DMS153 treated with DMSO at 0.1 percent for 48 hours (cell line): ENCODE results near the gene MSANTD7.
"Not testable (repeated sequence)": the region's sequence is repeated elsewhere in the genome, so short reads cannot be mapped to it uniquely, and the experiment has no call there.

ENCODE experiments used
- DNase-seq: peaks from one replicate; lab custom pipeline; 2025; ENCODE audit not compliant: unreplicated experiment; lab: John Stamatoyannopoulos, UW

Gene MSANTD7

DNA sequence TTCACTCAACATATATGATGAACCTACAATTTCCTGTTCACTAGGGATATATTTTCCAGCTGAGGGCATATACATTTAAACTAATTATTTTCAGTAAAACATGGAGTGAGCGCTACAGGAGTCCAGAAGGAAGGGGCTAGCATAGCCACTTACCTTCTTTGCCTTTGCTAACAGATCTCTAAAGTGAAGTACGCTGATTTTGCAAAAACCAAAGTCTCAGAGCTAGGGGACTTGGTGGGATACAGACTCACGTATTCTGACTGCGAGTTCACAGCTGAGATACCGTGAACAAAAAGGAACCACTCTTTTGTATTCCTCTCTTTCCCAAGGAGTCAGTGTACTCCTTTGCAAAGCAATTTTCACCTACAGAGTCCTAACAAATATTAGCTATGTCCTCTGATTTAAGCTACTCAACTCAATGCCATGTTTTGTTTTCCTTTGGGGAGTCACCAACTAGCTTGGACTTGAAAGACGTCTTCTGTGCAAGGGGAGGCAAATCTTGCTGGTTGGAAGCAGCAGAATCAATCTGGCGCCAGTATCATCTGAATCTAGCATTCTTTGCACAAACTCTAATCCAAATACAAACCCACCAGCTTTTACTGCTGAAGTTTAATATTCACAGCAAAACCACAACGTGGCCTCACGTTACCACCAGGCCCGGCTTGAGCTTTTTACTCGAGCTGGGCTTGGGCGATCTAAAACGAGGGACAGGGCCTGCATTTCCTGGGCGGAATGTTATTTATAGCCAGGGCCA lies 926 bp upstream of the MSANTD7 start:
- no peak for DNase-seq

DNA sequence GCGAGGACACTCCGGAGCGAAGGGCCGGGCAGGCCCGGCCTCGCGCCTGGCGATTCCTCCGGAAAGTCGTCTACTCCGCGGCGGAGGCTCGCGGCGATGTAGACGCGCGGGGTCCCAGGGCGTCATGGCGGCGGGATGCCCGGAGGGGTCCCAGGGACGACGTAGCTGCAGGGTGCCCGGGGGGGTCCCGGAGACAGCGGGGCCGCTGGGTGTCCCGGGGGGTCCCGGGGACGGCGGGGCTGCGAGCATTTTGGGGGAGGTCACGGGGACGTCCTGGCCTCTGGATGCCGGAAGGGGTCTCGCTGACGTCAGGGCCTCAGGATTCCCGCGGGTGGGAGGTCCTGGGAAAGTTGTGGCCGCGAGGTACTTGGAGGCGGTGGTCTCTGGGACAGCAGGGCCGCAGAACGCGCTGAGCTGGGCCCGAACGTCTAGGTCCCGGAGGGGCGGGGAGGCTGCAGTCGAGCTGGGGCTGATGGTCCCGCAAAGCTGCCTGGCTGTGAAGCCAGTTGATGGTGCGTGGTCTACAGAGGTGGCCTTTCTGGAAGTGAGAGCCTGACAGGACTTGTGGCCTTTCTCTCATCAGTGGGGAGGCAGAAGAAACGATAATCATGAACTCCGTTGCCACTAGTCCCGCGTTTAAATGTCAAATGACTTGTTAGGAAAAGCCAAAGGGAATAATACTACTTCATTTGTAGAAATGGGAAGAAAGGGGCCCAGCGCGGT lies 637 bp downstream of the MSANTD7 start:
- DNase-seq: no peak

DNA sequence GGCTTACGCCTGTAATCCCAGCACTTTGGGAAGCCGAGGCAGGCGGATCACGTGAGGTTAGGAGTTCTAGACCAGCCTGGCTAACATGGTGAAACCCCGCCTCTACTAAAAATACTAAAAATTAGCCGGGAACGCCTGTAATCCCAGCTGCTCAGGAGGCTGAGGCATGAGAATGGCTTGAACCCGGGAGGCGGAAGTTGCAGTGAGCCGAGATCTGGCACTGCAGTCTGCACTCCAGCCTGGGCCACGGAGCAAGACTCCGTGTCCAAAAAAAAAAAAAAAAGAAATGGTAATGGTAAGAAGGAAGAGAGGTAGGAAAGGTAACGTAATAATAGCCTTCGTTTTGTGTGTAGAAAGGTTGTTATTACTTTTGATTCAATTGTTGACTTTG lies 1.2 kb downstream of the MSANTD7 start:
- DNase-seq: no peak

DNA sequence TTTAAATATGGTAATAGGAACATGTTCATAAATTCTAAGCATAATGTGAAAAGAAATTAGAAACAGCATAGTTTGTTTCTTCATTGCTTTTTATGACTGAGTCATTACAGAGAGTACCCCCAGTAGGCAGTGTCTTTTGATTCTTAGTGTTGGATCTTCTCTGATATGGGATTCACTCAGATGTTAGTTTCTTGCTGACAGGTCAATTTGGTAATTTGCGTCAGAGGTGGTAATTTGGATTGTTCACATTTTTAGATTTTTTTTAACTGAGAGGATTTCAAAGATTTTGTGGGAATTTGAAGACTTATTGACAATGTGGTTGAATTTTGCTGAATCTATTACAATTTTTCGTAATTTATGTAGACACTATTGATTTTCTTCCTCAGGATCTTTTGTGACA lies 2.1 kb downstream of the MSANTD7 start:
- DNase-seq: no peak

DNA sequence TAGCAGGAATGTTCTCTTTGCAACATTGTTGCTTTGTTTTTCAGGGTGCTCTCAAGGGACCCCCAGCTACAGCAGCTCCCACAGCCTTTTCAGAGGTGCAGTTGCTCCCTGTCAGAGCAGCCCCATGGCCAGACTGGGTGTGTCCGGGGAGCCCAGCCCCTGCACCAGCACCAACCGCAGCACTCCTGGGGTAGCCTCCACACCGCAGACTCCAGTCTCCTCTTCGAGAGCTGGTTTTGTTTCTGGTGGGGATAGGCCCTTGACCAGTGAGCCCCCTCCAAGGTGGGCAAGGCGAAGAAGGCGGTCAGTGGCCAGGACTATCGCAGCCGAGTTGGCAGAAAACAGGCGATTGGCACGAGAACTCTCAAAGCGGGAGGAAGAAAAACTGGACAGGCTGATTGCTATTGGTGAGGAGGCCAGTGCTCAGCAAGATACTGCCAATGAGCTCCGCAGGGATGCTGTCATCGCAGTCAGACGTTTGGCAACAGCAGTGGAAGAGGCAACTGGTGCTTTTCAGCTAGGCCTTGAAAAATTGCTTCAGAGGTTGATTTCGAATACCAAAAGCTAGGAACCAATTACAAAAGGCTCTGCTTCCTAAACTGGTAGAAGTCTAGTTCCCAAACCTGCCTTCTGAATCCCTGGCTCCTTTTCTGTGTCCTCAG lies 5.4 kb downstream of the MSANTD7 start:
- no peak for DNase-seq

DNA sequence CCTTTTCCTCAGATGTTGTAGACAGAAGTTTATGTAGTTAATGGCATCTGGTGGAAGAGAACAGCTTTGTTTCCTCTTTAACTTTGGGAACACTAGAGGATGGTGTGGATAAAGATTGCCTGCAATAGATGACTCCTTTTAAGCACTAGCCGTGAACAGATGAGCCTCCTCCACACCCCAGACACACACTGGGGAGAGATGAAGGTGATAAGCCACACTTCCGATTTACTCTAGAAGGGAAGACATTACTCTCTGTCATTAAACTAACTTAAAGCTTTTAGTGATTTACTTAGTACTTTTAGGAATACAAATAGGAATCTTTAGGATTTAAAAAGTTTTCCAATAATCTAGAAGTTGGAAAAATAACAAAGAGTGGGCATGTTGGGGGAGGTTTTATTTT lies 6.8 kb downstream of the MSANTD7 start:
- no peak for DNase-seq

DNA sequence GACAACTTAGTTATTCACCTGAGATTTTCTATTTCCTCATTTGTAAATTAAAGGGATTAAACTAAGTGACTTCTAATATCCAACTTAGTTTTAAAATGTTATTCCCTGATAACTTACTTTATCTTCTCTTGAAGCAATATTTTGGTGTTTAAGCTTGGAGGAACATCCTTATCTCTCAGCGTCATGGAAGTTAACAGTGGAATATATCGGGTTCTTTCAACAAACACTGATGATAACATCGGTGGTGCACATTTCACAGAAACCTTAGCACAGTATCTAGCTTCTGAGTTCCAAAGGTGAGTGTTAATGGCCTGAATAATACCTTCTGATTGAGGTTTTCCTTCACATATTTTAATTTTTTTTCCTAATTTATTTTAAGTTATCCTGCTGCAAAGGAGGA lies 14.1 kb downstream of the MSANTD7 start:
- DNase-seq: no peak

DNA sequence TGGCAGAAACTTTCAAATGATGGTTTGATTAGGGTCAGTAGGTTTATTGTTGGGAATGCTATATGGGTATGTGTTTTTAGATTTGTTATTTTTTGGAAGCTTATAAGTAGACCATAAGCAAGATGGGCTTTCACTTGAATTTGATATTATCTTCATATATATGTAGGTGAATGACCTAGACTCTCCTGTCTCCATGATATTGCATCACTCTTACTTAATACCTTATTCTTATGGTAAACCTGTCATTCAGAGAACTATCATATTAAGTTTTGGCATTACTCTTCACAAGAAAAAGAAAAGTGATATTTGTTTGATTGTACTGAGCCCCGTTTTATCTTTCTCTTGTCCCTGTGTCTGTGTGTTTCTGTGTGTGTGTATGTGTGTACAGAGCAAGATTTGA lies 17.3 kb downstream of the MSANTD7 start:
- no peak for DNase-seq

DNA sequence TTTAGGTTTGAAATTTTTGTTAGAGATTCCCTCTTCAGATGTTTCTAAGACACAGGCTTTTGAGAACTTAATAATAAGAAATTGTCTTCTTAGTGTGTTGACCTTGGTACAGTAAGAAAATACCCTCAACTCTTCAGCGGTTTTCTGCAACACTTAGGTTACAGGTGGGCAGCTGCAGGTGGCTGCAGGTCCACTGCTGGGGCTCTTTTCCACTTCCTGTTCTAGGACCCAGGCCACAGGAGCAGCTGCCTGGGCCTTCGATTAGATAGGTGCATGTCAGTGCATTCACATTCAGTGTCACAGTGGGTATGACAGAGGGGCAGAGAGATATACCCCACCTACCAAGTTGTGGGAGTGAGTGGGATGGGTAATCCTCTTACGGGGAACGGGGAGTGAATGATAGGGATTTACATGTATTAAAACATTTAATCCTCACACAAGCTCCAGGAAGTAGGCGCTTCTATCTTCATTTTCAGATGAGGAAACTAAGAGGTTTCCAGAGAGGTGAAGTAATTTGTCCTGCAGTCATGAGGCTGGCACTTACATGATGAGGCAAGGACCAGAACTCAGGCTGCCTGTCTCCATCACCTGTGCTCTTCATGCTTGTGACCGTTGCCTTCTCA lies 20.3 kb downstream of the MSANTD7 start:
- no peak for DNase-seq

DNA sequence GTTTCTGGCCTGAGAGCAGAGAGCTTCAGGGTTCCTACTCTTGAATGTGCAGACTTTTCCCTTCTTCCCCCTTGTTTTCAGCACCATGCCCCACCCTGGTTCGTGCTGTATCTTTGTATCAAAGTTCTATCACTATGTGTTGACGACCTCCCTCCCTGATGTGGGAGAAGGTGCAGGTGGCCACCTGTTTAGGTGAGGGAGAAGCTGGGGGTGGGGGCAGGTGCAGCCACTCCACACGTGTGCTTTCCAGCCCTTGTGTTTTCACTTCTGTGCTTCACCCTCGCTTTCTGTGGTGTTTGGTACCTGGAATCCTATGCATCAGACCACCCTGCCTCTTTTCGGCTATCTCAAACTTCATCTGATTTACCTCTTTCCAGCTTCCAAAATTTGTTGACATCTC lies 20.9 kb downstream of the MSANTD7 start:
- DNase-seq: no peak

DNA sequence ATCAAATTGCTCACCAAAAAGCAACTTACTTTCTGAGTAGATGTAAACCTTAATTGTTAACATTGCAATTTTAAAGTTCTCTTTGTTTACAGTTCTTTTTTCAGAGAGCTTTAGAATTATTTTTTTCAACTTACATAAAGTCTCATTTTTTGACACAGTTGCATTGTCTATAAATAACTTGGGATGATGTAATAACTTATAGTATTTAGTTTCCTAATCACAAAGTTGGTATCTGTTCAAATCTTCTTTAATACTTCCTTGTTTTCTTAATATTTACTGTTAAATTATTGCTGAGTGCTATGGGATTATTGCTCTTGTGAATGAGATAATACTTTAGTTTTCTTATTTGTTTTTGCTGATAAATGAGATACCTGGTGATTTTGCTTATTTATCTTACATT lies 21.7 kb downstream of the MSANTD7 start:
- DNase-seq: no peak

DNA sequence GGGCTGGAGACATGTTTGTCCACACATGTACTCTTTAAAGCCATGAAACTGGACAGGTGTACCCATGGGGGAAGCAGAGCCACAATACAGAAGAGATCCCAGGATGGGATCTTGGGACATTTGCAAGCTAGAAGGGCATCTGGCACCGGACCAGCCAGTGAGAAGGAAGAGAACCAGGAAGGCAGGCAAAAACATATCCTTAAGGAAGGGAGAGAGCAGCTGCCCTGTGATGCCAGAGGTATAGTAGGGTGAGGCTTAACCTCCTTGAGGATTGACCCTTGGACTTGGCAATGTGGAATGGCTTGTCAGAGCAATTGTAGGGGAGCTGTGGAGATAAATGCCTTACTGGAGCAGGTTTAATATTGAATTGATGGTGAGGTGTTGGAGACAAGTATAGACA lies 22.7 kb downstream of the MSANTD7 start:
- DNase-seq: no peak

DNA sequence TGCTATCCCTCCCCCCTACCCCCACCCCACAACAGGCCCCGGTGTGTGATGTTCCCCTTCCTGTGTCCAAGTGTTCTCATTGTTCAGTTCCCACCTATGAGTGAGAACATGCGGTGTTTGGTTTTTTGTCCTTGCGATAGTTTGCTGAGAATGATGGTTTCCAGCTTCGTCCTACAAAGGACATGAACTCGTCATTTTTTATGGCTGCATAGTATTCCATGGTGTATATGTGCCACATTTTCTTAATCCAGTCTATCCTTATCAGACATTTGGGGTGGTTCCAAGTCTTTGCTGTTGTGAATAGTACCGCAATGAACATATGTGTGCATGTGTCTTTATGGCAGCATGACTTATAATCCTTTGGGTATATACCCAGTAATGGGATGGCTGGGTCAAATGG lies 26.4 kb downstream of the MSANTD7 start:
- not testable (repeated sequence) for DNase-seq

DNA sequence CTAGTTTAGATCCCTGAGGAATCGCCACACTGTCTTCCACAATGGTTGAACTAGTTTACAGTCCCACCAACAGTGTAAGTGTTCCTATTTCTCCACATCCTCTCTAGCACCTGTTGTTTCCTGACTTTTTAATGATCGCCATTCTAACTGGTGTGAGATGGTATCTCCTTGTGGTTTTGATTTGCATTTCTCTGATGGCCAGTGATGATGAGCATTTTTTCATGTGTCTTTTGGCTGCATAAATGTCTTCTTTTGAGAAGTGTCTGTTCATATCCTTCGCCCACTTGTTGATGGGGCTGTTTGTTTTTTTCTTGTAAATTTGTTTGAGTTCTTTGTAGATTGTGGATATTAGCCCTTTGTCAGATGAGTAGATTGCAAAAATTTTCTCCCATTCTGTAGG lies 26.8 kb downstream of the MSANTD7 start:
- DNase-seq: not testable (repeated sequence)

DNA sequence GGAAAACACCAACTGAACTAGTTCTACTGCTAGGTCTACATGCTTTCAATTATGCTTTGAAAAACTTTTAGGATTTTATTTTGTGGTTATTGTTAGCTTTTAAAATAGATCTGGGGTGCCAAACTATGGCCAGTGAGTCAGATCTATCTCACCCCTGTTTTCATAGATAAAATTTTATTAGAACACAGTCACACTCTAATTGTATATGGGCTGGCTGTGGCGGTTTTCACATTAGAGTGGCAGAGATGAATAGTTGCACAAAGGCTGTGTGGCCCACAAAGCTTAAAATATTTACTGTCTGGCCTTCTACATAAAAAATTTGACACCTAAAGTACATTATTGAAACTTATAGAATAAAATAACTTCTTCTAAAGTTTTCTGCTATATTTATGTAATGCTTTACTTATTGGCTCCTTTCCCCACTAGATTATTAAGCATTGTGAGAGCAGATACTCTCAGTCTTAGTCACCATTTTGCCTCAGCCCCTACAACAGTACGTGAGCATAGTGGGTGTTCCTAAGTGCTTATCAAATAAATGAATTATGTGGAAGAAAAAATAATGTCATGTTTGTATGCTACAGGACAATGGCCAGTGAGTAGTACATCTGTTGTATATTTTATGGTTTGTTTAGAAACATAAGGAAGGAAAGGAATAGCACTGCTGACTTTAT lies 35.1 kb downstream of the MSANTD7 start:
- no peak for DNase-seq

DNA sequence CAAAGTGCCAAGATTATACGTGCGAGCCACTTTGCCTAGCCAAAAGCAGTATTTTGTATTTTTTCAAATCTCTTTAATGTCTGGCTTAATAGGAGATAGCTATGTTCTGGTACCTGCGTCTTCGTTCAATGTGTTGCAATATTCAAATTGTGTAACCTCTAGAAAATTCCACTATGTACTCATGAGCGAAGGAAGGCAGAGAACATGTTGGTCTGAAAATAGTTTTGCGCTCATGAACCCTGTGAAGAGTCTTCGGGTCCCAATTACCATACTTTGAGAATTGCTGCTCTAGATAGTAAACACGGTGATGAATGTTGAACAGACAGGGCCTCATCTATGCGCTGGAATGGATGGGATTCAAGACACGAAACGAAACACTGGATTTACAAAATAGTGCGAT lies 37.8 kb downstream of the MSANTD7 start:
- no peak for DNase-seq

DNA sequence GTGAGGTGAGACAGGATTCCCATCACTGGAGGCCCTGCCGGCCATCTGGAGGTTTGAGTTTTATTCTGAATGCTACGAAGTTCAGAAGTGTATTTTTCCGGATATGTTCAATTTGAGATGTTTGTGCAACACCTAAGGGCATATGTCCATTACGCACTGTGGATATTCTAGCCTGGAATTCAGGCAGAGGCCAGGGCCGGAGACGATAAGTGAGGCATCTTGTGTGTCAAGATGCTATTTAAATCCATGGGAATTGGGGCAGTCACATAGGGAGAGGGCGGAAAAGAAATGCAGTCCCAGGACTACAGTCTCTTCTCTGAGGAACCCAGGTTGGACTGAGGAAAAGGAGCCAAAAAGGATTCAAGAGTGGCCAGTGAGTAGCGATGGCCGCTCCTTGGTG lies 38.7 kb downstream of the MSANTD7 start:
- no peak for DNase-seq

DNA sequence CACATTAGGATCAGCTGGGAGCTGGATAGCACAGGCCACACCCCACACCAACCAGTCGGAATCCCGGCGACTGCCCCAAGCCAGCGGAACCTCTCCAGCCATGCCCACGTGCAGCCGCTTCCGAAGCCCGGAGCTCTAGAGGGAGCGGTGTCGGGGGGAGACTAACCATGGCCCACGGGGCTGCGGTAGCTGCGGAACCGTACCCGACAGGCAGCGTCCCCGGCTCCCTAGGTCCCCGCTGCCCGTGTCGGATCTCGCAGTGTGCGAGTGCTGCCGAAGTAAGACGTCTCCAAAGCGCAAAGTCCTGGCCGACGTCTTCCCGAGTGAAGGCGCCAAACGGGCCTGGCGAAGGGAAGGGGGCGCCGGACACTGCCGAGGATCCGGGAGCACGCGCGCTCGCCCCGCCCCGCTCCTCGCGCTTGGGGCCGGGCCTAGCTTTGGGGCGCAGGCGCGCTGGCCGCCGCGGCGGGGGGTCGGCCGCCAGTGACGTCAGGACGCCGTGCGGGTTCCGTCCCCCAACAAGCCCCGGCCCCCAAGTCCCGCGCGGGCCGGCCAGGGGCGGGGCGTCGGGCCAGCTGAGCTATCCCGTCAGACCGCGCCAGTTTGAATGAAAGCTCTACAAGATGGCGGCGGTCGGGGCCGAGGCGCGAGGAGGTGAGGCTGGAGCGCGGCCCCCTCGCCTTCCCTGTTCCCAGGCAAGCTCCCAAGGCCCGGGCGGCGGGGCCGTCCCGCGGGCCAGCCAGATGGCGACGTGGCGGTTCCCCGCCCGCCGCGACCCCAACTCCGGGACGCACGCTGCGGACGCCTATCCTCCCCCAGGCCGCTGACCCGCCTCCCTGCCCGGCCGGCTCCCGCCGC lies 40.4 kb downstream of the MSANTD7 start, which contains the start of gene SUV39H2:
Gene SUV39H2, plus strand, starts transcription at position 601 of the 858 bp plus-strand sequence. Its CDS starts 23 bp downstream, at position 624.
- peak; percentile 32 for DNase-seq

DNA sequence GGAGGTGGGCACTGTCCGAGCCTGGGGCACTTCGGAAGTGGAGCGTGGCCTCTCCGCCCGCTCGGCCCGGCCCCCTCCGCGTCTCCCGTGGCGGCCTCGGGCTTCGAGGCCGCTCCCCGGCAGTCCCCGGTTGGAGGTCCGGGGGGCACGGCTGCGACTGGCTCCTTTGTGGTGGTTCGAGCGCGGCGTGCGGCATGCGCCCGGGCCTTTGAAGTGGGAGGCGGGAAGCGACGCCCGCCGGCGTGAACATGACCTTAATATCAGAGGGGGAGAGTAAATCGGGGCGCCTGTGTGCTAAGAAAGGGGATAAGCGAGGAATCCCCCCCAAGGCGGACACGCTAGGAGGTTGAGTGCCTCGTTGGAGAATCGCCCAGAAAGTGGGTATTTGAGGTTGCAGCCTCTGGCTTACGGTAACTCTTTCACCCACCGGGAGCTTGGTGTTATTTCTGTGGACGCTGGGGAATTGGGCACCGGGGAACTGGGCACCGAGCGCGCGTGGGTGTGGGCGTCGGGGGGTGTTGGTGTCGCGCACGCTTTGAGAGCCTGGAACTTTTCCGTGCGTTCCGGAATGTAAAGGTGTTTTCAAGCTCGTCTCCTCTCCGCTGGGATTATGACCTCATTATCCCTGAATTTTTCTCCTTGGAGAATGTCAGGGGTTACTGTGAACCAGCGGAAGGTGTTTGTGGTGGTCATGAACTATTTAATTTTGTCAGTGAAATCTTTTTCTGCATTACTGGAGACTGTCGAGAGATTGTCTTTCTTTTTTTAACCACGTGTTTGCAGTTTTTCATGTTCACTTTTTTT lies 41.2 kb downstream of the MSANTD7 start:
- no peak for DNase-seq

DNA sequence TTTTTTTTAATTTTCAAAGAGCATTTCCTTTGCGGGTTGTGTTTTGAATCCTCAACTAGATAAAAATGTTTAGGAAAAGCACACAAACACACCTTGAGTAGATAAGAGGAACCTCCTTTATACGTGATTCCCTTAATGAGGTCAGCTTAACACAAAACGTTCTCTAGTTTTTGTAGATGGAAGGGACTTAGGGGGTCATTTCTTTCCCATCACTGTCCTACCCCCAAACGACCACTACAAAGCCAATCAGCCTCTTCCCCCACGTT lies 41.8 kb downstream of the MSANTD7 start:
- no peak for DNase-seq
